ENCODE measurements around the gene NCOA7.

The NCOA7 gene

DNA sequence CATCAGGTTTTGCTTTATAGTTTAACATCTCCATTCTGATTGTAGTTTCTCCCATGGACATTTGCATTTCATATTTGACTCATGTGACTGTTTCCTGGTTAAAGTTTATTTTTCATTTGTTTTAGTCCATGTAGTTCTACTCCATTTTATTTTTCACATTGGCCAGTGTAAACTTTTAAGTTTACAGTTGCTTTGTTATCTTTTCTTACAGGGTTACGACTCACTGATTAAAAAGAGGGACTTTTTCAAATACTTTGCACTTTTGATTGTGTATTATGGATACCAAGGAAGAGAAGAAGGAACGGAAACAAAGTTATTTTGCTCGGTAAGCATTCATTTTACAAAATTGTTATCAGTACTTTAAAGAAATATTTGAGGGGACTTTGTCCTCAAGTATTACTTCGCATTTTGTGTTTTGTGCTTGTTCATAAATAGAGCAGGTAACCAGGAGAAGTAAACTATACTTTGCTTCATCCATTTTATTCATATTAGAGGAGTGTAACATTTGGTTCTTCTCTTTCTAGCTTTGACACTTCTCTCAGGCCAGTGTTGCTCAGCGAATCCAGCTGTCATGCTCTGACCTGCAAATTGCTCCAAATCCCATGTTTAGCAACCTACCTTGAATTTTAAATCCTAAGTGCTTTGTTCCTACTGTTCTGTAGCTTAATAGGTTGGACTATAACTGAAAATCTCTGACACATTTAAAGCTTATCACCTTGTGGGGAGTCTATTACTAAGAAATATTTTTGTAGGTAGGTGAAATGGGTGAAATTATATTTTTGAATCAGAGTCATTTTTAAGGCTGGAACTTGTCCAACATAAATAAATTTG, 24.5 kb downstream of the NCOA7 start:
- no peak for DNase-seq (ENCODE audit: low read depth)

DNA sequence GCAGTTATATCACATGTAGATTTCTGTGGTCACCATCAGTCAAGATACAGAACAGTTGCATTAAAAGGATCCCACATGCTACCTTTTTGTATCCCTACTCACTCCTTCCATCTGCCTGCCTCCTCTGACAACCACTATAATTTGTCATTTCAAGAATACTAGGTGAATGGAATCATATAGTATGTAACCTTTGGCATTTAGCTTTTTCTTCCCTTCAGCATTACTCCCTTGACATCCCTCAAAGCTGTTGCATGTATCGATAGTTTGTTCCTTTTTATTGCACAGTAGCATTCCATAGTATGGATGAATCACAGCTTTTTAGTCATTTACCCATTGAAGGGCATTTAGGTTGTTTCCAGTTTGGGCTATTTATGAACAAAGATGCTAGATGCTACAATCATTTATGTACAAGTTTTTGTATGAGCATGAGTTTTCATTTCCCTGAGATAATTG, 26.1 kb downstream of the NCOA7 start:
- DNase-seq (ENCODE audit: low read depth) = peak; percentile 10

DNA sequence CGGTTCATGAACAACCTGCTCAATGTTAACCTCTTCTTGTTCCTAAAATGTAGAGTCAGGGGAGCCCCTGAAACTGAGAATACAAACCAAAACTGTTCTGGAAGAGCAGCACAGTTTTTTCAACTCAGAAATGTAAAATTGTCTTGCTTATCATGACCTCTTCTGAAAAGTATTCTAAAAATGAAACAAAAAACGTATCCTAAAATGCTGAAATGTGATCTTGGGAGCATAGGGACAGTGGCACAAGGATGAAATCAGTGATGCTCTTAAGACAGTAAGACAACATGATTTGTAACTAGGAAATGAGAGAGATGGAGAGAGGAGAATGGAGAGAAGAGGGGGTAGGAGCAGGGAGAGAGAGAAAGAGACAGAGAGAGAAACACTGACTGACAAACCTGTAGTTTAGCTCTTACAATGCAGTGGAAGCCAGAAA, 27.5 kb downstream of the NCOA7 start:
- no peak for DNase-seq (ENCODE audit: low read depth)

DNA sequence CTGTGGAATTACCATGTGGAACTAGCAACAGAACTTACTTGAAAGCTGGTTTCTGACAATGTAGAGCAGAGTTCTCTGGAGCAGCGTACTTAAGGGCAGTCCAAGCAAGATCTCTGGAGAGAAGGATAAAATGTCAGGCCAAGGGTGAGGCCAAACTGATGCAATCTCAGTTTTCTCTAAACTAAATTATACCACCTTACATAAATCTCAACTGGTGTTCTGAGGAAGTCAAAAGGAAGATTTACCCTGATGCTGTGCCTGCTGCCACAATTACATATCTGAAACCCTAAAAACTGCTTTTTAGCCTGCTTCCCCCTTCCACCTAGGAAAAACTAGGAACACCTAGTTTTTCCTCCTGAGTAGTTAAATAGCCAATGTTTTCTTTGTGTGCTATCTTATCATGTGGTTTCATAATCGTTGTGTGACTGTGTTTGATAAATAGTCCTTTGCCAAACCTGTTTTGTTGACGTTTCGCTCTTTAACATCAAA, 28.1 kb downstream of the NCOA7 start:
- no peak for DNase-seq (ENCODE audit: low read depth)

DNA sequence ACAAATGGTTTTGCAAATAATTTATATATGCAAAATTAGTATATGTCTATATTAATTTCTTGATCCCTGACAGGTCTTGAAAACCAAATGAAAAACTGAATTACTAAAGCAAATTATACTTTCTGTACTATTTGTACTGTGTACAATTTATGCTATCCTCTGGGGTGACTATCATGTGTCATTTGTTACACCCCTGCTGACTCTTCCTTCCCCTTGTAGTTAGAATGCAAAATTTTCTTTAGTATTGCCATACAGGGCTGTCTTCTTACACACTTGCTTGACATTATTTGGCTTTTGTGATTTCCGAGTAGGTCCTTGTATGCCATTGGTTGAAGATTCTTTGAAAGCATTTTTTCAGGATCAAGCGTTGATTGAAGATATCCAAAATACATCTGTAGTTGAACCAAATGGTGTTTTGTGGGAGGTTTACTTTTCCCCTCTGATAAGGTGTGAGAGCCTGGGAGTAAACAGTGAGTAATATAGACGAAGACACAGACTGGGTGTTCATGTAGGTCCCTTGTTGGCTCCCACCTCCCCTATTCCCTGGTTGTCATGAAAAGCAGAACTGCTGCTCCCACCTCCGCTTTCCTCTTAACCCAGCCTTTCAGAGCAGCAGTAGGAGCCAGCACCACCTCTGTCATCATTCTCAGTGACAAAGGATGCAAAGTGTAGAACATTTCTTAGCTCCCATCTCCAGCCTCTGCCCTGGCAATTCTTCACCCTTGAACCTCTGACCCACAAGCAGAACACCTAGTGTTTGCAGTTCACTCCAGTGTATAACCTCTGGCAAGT, 29.0 kb downstream of the NCOA7 start:
- no peak for DNase-seq (ENCODE audit: low read depth)

DNA sequence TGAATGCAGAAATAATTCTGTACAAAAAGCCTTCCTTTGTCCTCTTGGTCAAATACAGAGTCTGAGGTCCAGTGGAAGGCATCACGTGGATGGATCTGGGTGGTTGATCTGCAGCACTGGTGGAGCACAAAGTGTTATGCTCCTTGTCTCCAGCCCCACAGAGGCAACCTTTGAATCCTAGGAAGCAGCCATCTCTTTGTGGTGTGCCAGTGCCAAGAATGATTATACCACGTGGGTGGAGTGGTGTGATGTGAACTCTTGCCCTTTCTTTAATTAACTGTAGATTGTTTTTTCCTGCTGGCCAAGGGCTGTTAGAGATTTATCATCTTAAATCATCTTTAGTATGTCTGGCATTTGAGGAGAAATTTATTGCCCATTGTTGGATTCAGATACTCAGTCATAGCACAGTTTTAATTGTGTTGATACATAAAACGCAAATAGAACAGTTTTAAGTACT, 31.1 kb downstream of the NCOA7 start:
- DNase-seq (ENCODE audit: low read depth) = no peak

DNA sequence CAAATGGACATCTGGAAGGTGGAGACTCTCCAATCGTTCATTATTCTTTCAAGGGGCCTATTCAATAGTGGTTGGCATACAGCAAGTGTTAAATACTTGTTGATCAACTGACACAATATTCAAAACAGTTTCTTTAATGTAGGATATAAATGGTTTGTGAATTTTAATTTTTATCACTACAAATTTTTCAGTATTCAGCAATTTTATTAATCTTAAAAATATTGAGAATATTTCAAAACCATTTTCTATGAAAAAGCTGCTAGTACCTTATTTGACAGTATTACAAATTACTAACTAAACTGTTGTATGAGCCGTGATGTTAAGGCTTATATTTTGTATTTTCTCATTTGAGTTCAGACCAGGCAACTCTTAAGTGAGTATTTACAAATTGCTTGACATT, 32.4 kb downstream of the NCOA7 start:
- DNase-seq (ENCODE audit: low read depth) = no peak

DNA sequence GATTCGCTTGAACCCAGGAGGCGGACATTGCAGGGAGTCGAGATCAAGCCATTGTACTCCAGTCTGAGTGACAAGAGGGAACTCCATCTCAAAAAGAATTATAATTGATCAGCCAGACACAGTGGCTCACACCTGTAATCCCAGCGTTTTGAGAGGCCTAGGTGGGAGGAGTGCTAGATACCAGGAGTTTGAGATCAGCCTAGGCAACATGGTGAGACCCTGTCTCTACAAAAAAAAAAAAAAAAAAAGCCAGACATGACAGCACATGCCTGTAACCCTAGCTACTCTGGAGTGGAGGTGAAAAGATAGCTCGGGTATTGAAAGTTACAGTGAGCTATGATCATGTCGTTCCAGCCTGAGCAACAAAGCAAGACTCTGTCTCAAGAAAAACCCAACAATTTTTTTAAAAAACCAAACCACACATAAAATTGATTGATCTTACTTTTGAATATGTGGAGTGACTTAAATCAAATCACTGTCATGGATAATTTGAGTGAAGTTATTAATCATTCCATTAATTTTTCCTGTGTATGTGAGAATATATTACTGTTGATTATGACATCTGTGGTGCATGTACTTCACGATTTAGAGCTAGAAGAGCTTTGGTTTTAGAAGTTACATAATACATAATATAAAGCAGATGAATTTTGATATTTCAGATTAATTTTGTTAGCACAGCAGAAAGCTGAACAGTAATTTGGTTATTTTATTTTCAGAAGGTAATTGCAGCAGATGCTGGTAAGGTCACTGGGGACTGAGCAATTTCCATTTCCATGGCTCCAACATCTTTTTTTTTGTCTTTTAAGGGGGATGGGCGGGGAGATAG, 34.4 kb downstream of the NCOA7 start:
- no peak for DNase-seq (ENCODE audit: low read depth)

DNA sequence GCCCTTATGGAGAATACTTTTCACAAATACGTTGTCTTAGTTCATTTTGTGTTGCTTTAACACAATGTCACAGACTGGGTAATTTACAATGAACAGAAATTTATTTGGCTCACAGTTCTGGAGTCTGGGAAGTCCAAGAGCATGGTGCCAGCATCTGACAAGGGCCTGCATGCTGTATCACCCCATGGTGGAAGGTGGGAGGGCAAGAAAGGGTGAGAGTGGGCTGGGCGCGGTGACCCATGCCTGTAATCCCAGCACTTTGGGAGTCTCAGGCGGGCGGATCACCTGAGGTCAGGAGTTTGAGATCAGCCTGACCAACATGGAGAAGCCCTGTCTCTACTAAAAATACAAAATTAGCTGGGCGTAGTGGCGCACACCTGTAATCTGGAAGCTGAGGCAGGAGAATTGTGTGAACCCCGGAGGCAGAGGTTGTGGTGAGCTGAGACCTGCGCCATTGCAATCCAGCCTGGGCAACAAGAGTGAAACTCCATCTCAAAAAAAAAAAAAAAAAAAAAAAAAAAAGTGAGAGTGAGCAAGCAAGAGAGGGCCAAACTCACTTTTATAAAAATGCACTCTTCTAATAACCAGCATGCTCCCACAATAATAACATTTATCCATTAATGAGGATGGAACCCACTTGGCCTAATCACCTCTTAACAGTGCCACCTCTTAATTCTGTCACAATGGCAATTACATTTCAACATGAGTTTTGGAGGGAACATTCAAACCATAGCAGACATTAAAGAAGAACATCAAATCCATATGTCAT, 36.1 kb downstream of the NCOA7 start:
- DNase-seq (ENCODE audit: low read depth) = no peak

DNA sequence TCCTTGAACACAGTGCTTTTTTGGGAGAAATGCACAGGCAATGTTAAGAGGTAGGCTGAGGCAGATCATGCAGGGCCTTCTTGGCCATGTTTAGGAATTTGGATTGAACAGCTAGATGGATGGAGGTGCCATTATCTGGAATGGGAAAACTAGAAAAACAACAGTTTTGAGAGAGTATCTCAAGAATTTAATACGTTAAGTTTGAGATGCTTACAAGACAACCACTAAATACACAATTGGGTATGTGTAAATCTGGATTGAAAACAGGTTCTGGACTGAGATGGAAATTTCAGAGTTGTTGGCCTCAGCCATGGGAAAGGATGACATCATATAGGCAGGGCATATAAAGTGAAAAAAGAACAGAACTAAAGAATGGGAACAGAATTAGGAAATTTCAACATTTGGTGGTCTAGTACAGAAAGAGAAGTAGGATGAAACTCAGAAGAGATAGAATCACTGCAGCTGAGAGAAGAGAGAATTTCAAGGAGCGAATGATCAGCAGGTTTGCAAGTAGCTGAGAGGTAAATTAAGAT, 37.1 kb downstream of the NCOA7 start:
- DNase-seq (ENCODE audit: low read depth) = no peak

DNA sequence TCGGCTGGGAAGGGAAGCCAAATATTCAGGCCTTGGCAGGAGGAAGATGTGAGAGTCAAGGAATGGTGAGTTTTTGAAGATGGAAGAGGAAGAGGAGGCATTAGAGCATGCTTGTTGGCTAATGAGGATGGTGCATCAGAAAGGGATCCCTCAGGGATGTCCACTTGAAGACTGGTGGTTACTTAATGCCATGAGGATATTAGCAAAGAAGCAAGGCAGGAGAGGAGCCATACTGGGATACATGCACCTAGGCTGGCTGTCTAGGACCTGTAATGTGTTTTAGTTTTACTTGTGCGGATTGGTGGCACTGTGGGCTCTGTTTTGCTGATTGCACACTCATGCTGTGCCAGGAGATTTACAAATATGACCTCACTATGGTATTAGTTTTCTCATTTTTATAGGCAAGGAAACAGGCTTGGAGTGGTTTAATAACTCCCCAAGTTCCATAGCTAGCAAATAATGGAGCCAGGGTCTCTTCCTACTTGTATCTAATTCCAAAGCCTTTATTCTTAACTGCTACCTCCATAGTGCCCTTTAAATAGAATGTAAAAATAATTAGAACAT, 37.8 kb downstream of the NCOA7 start:
- DNase-seq (ENCODE audit: low read depth) = no peak

DNA sequence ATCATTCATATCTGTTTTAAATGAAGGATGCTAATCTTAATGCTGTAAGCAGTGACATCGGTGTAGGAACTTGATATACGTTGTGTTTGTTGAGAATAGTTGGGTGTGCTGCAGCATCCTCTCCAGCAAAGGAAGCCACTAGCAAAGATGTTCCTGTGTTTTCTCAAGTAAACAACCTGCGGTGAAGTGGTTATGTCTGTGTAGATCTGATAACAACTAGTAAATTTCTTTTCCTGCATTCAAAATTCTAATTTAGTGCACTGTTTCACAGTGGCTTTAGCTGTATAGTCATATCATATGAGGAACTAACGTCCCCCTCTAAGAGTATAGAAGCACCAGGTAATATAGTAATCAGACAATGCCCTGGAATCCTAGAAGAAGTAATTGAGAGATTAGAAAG, 38.7 kb downstream of the NCOA7 start:
- no peak for DNase-seq (ENCODE audit: low read depth)

DNA sequence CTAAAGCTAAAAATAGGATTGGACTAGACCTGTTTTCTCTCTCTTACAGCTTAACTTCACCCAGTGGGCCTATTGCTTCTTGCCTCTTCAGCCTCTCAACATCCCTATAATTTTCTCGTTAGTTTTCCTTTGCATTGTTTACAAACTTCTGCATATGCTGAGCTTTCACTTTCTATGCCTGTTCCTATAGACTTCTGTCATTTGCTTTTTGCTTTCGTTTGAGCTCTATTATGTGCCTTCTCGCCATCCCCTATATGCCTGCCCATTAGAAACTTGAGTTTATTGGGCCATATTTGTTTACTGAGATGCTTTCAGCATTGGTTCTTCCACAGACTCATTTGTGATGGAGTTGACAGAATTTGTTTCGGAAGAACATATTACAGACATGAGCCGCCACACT, 40.9 kb downstream of the NCOA7 start:
- no peak for DNase-seq (ENCODE audit: low read depth)

DNA sequence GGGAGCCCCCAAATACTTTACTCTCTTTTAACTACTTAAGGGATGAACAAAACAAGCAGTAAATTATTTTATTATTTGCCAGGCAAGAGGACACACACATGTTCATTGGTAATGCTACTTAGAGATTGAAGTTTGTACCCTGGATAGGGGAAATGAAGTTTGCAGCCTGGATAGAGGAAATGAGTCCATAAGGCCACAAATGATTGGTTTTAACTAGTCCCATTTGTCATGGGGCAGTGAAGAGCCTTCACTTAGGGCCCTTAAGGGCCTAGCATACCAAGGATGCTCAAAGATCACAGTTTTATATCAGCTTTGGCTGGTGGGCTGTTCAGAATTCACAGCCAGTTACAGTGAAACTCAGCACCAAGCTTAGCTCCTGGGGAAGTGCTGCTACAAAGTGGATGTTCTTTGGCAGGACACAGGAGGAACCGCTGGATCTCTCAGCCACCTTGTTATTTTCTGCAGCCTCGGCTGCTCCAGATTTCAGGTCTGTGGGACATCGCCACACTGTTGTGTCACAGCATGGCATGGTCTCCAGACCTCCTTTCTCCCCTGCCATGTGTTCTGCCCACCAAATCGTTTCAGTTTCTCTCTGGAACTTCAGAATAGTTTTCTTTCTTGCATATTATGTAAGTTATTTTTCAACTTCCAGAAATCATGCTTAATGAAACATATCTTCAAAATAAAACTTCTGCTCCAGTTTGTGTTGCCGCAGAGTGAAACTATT, 41.8 kb downstream of the NCOA7 start:
- DNase-seq (ENCODE audit: low read depth) = no peak

DNA sequence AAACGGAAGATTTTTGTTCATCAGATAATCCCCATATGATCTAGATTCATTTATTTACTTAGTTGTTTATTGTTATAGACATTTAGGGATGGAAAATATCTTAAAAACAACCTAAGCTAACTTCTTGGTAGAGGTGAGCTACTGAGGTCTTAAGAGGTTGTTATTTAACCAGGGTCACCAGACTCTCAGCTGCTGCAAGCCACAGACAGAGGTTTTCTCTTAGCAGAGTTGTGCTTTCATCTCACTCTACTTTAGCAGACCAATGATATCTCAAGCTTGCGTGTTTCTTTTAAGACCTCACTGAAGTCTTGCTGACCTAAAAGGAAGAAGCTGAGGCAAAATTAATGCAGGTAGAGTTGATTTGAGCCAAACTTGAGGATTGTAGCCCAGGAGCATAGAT, 43.6 kb downstream of the NCOA7 start:
- no peak for DNase-seq (ENCODE audit: low read depth)

DNA sequence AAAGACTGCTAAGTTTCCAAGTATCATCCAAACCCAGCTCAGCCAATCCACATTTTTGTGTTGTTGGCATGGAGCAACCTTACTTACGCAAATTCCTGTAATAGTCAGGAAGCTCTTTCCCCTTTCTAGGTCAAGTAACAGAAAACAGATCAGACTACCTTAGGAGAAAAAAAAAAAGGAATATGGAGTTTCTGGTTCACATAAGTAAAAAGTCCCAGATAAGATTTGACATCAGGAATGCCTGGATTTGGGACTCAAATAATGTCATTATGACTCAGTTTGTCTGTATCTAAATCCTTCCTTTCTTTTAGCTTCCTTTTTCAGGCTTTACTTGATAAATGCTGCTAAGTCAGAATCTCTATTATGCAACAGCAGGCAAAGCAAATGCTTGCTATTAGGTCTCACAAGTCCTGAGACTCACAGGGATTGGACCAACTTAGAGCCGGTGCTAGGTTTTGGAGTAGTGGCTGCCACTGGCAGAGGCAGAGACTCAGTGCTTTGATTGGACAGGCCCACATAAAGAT, 44.5 kb downstream of the NCOA7 start:
- DNase-seq (ENCODE audit: low read depth) = no peak

DNA sequence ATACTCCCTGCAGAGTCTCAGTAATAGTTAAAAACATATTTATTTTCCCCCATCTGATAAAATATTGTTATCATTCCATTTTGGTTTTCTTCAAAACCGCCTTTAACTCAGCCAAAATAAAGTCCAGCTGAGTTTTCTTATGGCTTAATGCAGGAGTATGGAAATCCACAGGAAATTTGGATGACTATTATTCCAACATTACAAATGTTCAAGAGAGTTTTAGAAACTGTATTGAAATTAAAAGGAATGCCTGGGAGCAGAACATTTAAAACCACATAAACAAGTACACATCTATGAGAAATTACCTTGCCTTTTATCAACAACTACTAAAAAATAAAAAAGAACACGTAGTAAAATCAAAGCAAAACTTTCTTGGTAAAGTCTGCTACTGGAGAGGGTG, 45.7 kb downstream of the NCOA7 start:
- DNase-seq (ENCODE audit: low read depth) = no peak

DNA sequence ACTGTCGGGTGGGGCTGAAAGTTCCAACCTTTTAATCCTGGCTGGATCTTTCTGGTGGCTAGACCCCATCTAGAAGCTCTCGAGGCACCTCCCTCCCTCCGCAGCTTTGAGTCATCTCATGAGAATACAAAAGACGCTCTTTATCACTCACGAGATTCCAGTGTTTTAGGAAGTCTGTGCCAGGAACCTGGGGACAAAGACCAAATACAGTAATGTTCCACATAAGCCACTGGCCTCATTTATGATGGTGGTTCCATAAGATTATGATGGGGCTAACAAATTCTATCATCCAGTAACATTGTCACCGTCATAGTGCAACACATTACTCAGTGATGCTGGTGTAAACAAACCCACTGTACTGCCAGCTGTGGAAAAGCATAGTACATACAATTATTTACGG, 48.7 kb downstream of the NCOA7 start:
- no peak for DNase-seq (ENCODE audit: low read depth)

DNA sequence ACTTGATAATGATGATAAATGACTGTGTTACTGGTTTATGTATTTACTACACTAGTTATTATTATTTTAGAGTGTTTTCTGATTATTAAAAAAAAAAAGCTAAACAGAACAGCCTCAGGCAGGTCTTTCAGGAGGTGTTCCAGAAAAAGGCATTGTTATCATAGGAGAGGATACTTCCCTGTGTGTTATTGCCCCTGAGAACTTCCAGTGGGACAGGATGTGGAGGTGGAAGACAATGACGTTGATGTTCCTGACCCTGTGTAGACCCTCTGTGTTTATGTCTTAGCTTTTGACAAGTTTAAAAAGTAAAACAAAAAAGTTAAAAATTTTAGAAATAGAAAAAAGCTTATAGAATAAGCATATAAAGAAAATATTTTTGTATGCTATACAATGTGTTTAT, 49.1 kb downstream of the NCOA7 start:
- DNase-seq (ENCODE audit: low read depth) = no peak
